Heart right ventricle (tissue), 16 donors: Measurements from ENCODE around the gene ATP5F1B. TPM values are rescaled to one million over a fixed set of nuclear protein-coding genes. Genes with fewer than 3 reads are reported as not detected.

Source experiments
- ATAC-seq, 8 donors: fragments of 200-7000 bp; cut with Tn5 transposase; one replicate each; pipeline ENCODE4 v1.9.1; 2020; ENCODE audit warnings: mild to moderate bottlenecking in 8 of 8, moderate library complexity in 8 of 8, moderate number of reproducible peaks in 1 of 8
- DNase-seq, 2 donors: peaks; one replicate each; pipeline ENCODE4 v3.0.0-alpha.2; 2020
- H3K27ac ChIP-seq, 10 donors: fragments of 200-600 bp; sonication (generic) in 2 of 10; one replicate each; pipeline versions ENCODE4 v1.5.0 to v1.8.0; 2020 to 2022; ENCODE audit warnings: mild to moderate bottlenecking in 3 of 10
- H3K27me3 ChIP-seq, 7 donors: fragments of 200-600 bp; one replicate each; pipeline ENCODE4 v1.8.0; 2021 to 2022; ENCODE audit warnings: mild to moderate bottlenecking in 2 of 7
- H3K36me3 ChIP-seq, 9 donors: fragments of 200-600 bp; sonication (generic) in 1 of 9; one replicate each; pipeline versions ENCODE4 v1.5.0 to v1.8.0; 2020 to 2022; ENCODE audit warnings: mild to moderate bottlenecking in 2 of 9
- H3K4me1 ChIP-seq, 9 donors: fragments of 200-600 bp; sonication (generic) in 1 of 9; one replicate each; pipeline versions ENCODE4 v1.5.0 to v1.8.0; 2020 to 2022; ENCODE audit warnings: mild to moderate bottlenecking in 4 of 9
- H3K4me3 ChIP-seq, 10 donors: fragments of 200-600 bp; sonication (generic) in 2 of 10; one replicate each; pipeline versions ENCODE4 v1.5.0 to v1.8.0; 2020 to 2022; ENCODE audit warnings: mild to moderate bottlenecking in 7 of 10, moderate library complexity in 2 of 10
- H3K9me3 ChIP-seq, 11 donors: fragments of 200-600 bp in 10 of 11; sonication (generic) in 2 of 11; one replicate each; pipeline versions ENCODE4 v1.5.0 to v1.8.0; 2013 to 2022; ENCODE audit warnings: mild to moderate bottlenecking in 2 of 11, control low read depth in 1 of 11, moderate library complexity in 1 of 11
- WGBS, 2 donors: extraction: QIAGEN DNeasy Blood & Tissue Kit; methylation state at CpG; one replicate each; pipeline ENCODE4 v1.1.7; 2013; ENCODE audit warnings: inconsistent platforms in 1 of 2; 5-methylcytosine and 5-hydroxymethylcytosine counted together
- intact Hi-C, 10 donors: fragments of 100-400 bp; cut with DNase I; formaldehyde crosslinking; loops; one replicate each; pipeline versions ENCODE4 v1.11.1 to v1.14.2; 2022
- polyA plus RNA-seq, 2 donors: library from polyadenylated mRNA; stranded (reverse); fragments of 200-250 nt; gene quantifications; one replicate each; pipeline ENCODE4 v1.2.3, GENCODE V29; 2013
- total RNA-seq, 10 donors: library from RNA; stranded (reverse); fragmentation: NEBNext Ultra II Directional in 3 of 10; extraction: Animal tissue kit (Norgen Biotek cat#: 25700) in 3 of 10; gene quantifications; one replicate each; pipeline versions ENCODE4 v1.2.1 to v1.2.4, GENCODE V29; 2021 to 2023
- TF ChIP-seq, protein P1 (sequence below), 9 donors: fragments of 200-600 bp; sonication (generic) in 2 of 9; IDR thresholded peaks; one replicate each; pipeline versions ENCODE4 v1.5.0 to v1.8.0; 2021 to 2022; ENCODE audit warnings: antibody characterized with exemption in 9 of 9, mild to moderate bottlenecking in 5 of 9, moderate library complexity in 1 of 9
- donor health status: Arrhythmogenic right ventricular cardiomyopathy.
- donor health status: ischemic (EF 13 %, LVEDD 7.1; RV severe dilation, severe dysfunction).
- donor health status: healthy with polysubstance abuse.
- donor health status: DM: no; HTN: yes; CAD: no.
- donor health status: DM: no; HTN: no; CAD: no.
- donor health status: ischemic (EF 25% LVEDD 6.9; RV normal size, moderate dysfunction).
- donor health status: ischemic (EF 25% LVEDD 5.7; RV mildly dilated, moderate dysfunction).
- donor health status: healthy.
- donor health status: DM: yes; HTN: yes; CAD: no.
- donor health status: Ischemic cardiomyopathy.
- donor health status: ischemic (EF 35%, LVEDD 5.7; RV mildly dilated, moderate dysfunction).
- donor health status: nonischemic (EF 11% LVEDD 7.7; RV severe dilation, severe dysfunction).
- donor health status: DM: yes; HTN: yes; CAD: no.
- donor health status: PGD.
- donor health status: ischemic (EF 29% LVEDD 5.4; RV normal size, mild dysfunction).
- donor health status: nonischemic (EF 23%, LVEDD 6.1; RV moderate dilation, normal function).

Gene ATP5F1B
- total and polyA plus RNA-seq, 12 donors, result 1,003 to 3,612 (median 3,231) TPM

- DNase-seq, result peak in 1 of 2 donors; percentile 38
- Histone ChIP-seq H3K9me3 (no peaks in the 10 kb centered on the region), H3K27ac (peak overlapping the region in 8 of 10 donors; percentile 24 to 71 (median 58)), H3K27me3 (no peaks in the 10 kb centered on the region), H3K36me3 (peaks cover 3 to 98% (median 65%) of the 10 kb centered on the region in 9 donors), H3K4me3 (no peak overlapping the region), H3K4me1 (peaks cover 7 to 63% (median 49%) of the 10 kb centered on the region in 9 donors)
- intact Hi-C loops, result no loop called here
- peak; percentile 57 to 97 (median 92) for ATAC-seq
- TF ChIP-seq, protein P1, sequence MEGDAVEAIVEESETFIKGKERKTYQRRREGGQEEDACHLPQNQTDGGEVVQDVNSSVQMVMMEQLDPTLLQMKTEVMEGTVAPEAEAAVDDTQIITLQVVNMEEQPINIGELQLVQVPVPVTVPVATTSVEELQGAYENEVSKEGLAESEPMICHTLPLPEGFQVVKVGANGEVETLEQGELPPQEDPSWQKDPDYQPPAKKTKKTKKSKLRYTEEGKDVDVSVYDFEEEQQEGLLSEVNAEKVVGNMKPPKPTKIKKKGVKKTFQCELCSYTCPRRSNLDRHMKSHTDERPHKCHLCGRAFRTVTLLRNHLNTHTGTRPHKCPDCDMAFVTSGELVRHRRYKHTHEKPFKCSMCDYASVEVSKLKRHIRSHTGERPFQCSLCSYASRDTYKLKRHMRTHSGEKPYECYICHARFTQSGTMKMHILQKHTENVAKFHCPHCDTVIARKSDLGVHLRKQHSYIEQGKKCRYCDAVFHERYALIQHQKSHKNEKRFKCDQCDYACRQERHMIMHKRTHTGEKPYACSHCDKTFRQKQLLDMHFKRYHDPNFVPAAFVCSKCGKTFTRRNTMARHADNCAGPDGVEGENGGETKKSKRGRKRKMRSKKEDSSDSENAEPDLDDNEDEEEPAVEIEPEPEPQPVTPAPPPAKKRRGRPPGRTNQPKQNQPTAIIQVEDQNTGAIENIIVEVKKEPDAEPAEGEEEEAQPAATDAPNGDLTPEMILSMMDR (IDR thresholded peaks at IDR 0.05), result peak in 1 of 9 donors; percentile 9
- 60 to 61% methylated on average over 3 of the region's 3 CpGs for WGBS, 2 donors
Measured at GRCh38 chr12:56616244-56616643, 29.5 kb downstream of the ATP5F1B start.

- Histone ChIP-seq H3K9me3 (no peaks in the 10 kb centered on the region), H3K36me3 (peaks cover 3 to 98% (median 73%) of the 10 kb centered on the region in 9 donors), H3K27ac (no peak overlapping the region), H3K4me3 (no peak overlapping the region), H3K27me3 (no peaks in the 10 kb centered on the region), H3K4me1 (peaks cover 6 to 51% (median 38%) of the 10 kb centered on the region in 9 donors)
- 89% methylated on average over 8 of the region's 8 CpGs for WGBS, 2 donors
- ATAC-seq, result no peak
- intact Hi-C loops, result no loop called here
- TF ChIP-seq, protein P1 (IDR thresholded peaks at IDR 0.05), result no peak
- DNase-seq, result no peak
Measured at GRCh38 chr12:56614627-56615026, 31.2 kb downstream of the ATP5F1B start.

GRCh38 chr12:56604355-56604754 is 41.4 kb downstream of the ATP5F1B start:
- H3K4me1 ChIP-seq, result peaks cover 0 to 16% (median 6%) of the 10 kb centered on the region in 9 donors
- no peaks in the 10 kb centered on the region for H3K9me3 ChIP-seq
- peaks cover 27 to 100% (median 98%) of the 10 kb centered on the region in 9 donors for H3K36me3 ChIP-seq
- H3K27ac ChIP-seq, result no peak overlapping the region
- TF ChIP-seq, protein P1 (IDR thresholded peaks at IDR 0.05), result no peak
- no peaks in the 10 kb centered on the region for H3K27me3 ChIP-seq
- intact Hi-C loops, result no loop called here
- DNase-seq (no peak), ATAC-seq (peak in 1 of 8 donors; percentile 26)
- 94 to 98% methylated on average over 3 of the region's 3 CpGs for WGBS, 2 donors
- H3K4me3 ChIP-seq, result no peak overlapping the region

DNA sequence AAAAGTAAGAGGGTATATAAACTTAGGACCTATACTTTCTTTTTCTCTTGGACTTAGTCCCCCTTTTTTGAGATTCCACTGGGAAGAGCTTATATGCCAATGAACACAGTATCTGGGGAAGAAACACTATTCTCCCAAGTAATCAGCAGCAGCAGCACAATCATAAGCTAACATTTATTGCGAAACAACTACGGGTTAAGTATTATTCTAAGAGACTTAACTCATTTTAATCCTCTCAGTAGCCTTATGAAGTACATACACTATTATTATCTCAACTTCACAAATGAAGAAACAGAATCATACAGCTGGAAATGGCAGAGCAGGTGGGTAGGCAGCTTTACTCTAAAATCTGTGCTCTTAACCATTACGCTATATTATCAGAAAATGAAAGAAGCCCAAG is 43.5 kb downstream of the ATP5F1B start:
- peaks cover 35 to 100% (median 95%) of the 10 kb centered on the region in 9 donors for H3K36me3 ChIP-seq

More for the DNA sequence above, 43.5 kb downstream of the ATP5F1B start:
- Histone ChIP-seq H3K27me3 (no peaks in the 10 kb centered on the region), H3K27ac (peak overlapping the region in 5 of 10 donors; percentile 32 to 62 (median 39)), H3K4me3 (no peak overlapping the region), H3K4me1 (peaks cover 0 to 16% (median 6%) of the 10 kb centered on the region in 9 donors), H3K9me3 (no peaks in the 10 kb centered on the region)
- TF ChIP-seq, protein P1 (IDR thresholded peaks at IDR 0.05), result no peak
- ATAC-seq (no peak), DNase-seq (no peak)
- intact Hi-C loops, result no loop called here
- WGBS, 2 donors, result 81 to 82% methylated on average over 3 of the region's 3 CpGs
